ENCODE measurements around the gene GPRC6A.

Gene GPRC6A

DNA sequence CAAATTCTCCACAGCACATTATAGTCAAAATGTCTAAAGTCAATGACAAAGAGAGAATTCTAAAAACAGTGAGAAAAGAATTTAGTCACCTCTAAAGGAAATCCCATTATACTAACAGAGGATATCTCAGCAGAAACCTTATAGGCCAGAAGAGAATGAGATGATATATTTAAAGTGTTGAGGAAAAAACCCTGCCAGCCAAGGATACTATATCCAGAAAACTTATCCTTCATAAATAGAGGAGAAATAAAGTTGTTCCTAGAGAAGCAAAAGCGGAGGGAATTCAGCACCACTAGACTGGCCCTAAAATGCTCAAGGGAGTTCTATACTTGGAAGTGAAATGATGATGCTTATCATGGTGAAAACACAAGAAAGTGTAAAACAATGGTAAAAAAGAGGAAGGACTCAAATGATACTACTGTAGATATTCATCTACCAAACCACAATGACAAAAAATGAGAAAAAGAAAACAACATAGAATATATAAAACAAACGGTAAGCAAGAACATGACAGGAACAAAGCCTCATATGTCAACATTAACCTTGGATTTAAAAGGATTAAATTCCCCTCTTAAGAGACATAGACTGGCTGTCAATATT lies 16.7 kb downstream of the GPRC6A start:
- Histone ChIP-seq H3K4me1 (ENCODE audit: control insufficient read depth, insufficient read depth, low read length) (no peaks in the 10 kb centered on the region), H3K27ac (ENCODE audit: extremely low read depth, low read depth, low read length) (no peak overlapping the region), H3K4me3 (ENCODE audit: low read depth, low read length) (no peak overlapping the region), H3K36me3 (ENCODE audit: control insufficient read depth in 2 of 2, insufficient read depth in 1 of 2, low read length in 2 of 2) (no peaks in the 10 kb centered on the region), H3K9me3 (ENCODE audit: control insufficient read depth, insufficient read depth, low read depth, low read length) (no peaks in the 10 kb centered on the region)
- peak; percentile 95 for TF ChIP-seq SETDB1 (IDR thresholded peaks at IDR 0.05; ENCODE audit: insufficient read length, low read length)
- no peak for TF ChIP-seq ZNF239 (tag by site-specific recombination; IDR thresholded peaks at IDR 0.05)
- ChIA-PET CTCF (no interaction called here), POLR2A (no interaction called here)

- no peaks in the 10 kb centered on the region for H3K36me3 ChIP-seq (ENCODE audit: control insufficient read depth in 2 of 2, insufficient read depth in 1 of 2, low read length in 2 of 2)
- ChIA-PET CTCF (interaction anchor here (0.6 to 0.7 kb wide), 2 partner anchors 34 to 166 kb away, joined by 3 read pairs; no protein-coding TSS in a partner anchor), POLR2A (no interaction called here)
- H3K4me1 ChIP-seq (ENCODE audit: control insufficient read depth, insufficient read depth, low read length) = no peaks in the 10 kb centered on the region
- TF ChIP-seq ZNF670 (tag by site-specific recombination; IDR thresholded peaks at IDR 0.05; ENCODE audit: low read depth) (no peak), ZNF843 (tag by site-specific recombination; IDR thresholded peaks at IDR 0.05) (no peak), ZNF548 (tag by site-specific recombination; IDR thresholded peaks at IDR 0.05) (no peak), ZNF777 (tag by site-specific recombination; IDR thresholded peaks at IDR 0.05; ENCODE audit: borderline replicate concordance) (no peak), ZNF792 (tag by site-specific recombination; IDR thresholded peaks at IDR 0.05) (no peak), MEIS1 (CRISPR knock-in tag; IDR thresholded peaks at IDR 0.05; ENCODE audit: borderline replicate concordance) (no peak), ZNF473 (tag by site-specific recombination; IDR thresholded peaks at IDR 0.05) (no peak), BCL11A (tag by site-specific recombination; IDR thresholded peaks at IDR 0.05; ENCODE audit: low read depth) (no peak), PATZ1 (tag by site-specific recombination; IDR thresholded peaks at IDR 0.05) (no peak), ZNF776 (tag by site-specific recombination; IDR thresholded peaks at IDR 0.05; ENCODE audit: borderline replicate concordance) (no peak), ZNF626 (tag by site-specific recombination; IDR thresholded peaks at IDR 0.05) (no peak)
- TF ChIP-seq, protein P1, sequence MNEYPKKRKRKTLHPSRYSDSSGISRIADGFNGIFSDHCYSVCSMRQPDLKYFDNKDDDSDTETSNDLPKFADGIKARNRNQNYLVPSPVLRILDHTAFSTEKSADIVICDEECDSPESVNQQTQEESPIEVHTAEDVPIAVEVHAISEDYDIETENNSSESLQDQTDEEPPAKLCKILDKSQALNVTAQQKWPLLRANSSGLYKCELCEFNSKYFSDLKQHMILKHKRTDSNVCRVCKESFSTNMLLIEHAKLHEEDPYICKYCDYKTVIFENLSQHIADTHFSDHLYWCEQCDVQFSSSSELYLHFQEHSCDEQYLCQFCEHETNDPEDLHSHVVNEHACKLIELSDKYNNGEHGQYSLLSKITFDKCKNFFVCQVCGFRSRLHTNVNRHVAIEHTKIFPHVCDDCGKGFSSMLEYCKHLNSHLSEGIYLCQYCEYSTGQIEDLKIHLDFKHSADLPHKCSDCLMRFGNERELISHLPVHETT (tag by site-specific recombination; IDR thresholded peaks at IDR 0.05) = no peak
- H3K9me3 ChIP-seq (ENCODE audit: control insufficient read depth, insufficient read depth, low read depth, low read length) = no peaks in the 10 kb centered on the region
- no peak overlapping the region for H3K27ac ChIP-seq (ENCODE audit: extremely low read depth, low read depth, low read length)
- H3K4me3 ChIP-seq (ENCODE audit: low read depth, low read length) = no peak overlapping the region
Measured at GRCh38 chr6:116801971-116802370, 26.9 kb downstream of the GPRC6A start.

- Histone ChIP-seq H3K4me1 (ENCODE audit: control insufficient read depth, insufficient read depth, low read length) (no peaks in the 10 kb centered on the region), H3K36me3 (ENCODE audit: control insufficient read depth in 2 of 2, insufficient read depth in 1 of 2, low read length in 2 of 2) (no peaks in the 10 kb centered on the region), H3K27ac (ENCODE audit: extremely low read depth, low read depth, low read length) (no peak overlapping the region), H3K4me3 (ENCODE audit: low read depth, low read length) (no peak overlapping the region), H3K9me3 (ENCODE audit: control insufficient read depth, insufficient read depth, low read depth, low read length) (no peaks in the 10 kb centered on the region)
- POLR2A ChIA-PET = no interaction called here
- CTCF ChIA-PET = no interaction called here
- TF ChIP-seq REPIN1 (tag by site-specific recombination; IDR thresholded peaks at IDR 0.05; ENCODE audit: low read depth) = no peak
- TF ChIP-seq ZNF132 (tag by site-specific recombination; IDR thresholded peaks at IDR 0.05; ENCODE audit: borderline replicate concordance) = no peak
- TF ChIP-seq TRIM28 (IDR thresholded peaks at IDR 0.05; ENCODE audit: borderline replicate concordance, low read length) = no peak
- TF ChIP-seq ZNF776 (tag by site-specific recombination; IDR thresholded peaks at IDR 0.05; ENCODE audit: borderline replicate concordance) = no peak
- TF ChIP-seq ZNF658 (tag by site-specific recombination; IDR thresholded peaks at IDR 0.05) = no peak
- no peak for TF ChIP-seq ZNF654 (tag by site-specific recombination; IDR thresholded peaks at IDR 0.05; ENCODE audit: low read depth)
- TF ChIP-seq, protein P2, sequence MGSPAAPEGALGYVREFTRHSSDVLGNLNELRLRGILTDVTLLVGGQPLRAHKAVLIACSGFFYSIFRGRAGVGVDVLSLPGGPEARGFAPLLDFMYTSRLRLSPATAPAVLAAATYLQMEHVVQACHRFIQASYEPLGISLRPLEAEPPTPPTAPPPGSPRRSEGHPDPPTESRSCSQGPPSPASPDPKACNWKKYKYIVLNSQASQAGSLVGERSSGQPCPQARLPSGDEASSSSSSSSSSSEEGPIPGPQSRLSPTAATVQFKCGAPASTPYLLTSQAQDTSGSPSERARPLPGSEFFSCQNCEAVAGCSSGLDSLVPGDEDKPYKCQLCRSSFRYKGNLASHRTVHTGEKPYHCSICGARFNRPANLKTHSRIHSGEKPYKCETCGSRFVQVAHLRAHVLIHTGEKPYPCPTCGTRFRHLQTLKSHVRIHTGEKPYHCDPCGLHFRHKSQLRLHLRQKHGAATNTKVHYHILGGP (tag by site-specific recombination; IDR thresholded peaks at IDR 0.05) = no peak
- TF ChIP-seq ZNF404 (tag by site-specific recombination; IDR thresholded peaks at IDR 0.05) = no peak
- TF ChIP-seq, protein P3, sequence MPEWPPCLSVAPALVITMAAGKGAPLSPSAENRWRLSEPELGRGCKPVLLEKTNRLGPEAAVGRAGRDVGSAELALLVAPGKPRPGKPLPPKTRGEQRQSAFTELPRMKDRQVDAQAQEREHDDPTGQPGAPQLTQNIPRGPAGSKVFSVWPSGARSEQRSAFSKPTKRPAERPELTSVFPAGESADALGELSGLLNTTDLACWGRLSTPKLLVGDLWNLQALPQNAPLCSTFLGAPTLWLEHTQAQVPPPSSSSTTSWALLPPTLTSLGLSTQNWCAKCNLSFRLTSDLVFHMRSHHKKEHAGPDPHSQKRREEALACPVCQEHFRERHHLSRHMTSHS (tag by site-specific recombination; IDR thresholded peaks at IDR 0.05) = no peak
- TF ChIP-seq ZNF521 (tag by site-specific recombination; IDR thresholded peaks at IDR 0.05) = no peak
- TF ChIP-seq ZXDB (tag by site-specific recombination; IDR thresholded peaks at IDR 0.05) = no peak
- no peak for TF ChIP-seq ZNF274 (IDR thresholded peaks at IDR 0.05; ENCODE audit: low read length)
- no peak for TF ChIP-seq ZNF274 (tag by site-specific recombination; IDR thresholded peaks at IDR 0.05; ENCODE audit: borderline replicate concordance)
- TF ChIP-seq ZSCAN5A (tag by site-specific recombination; IDR thresholded peaks at IDR 0.05) = no peak
Measured at GRCh38 chr6:116799945-116800344, 28.9 kb downstream of the GPRC6A start.

All from HEK293 (cell line).